Central memory CD4-positive, alpha-beta T cell (primary cell): ENCODE results near the gene OR2S2.
"Not testable (repeated sequence)": the region's sequence is repeated elsewhere in the genome, so short reads cannot be mapped to it uniquely, and the experiment has no call there.

Experiments used
- DNase-seq: peaks from one replicate; pipeline ENCODE4 v3.0.0; 2022
- total RNA-seq, 3 experiments: gene quantifications; one replicate each; lab custom pipeline; 2026; lab: John Stamatoyannopoulos, UW

Gene OR2S2
- 0 reads per million in 3 experiments for total RNA-seq

- DNase-seq = no peak
Measured at GRCh38 chr9:35958104-35958837, at the start of gene OR2S2. Gene OR2S2, minus strand, starts transcription at chr9:35958154. Its CDS starts 56 bp downstream, at chr9:35958098.

DNA sequence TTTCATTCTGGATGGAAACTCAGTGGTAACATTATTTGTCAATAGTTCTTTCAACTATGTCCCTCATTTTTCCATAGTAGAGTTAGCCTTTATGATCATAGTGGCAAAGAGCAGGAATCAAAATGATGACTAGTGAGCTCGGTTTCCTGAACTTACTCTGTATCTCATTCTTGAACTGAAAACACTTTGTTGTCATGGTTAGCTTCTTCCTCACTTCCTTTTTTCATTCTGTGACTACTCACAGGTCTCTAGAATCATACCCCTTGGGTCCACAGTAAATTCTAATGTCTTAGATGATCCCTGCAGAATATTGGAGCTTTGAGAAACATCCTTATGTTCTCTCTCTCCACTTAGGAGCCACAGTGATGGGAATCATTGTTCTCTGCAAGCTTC lies 49.4 kb upstream of the OR2S2 start:
- DNase-seq = no peak

- DNase-seq = no peak
Measured at GRCh38 chr9:36006549-36007315, 48.8 kb upstream of the OR2S2 start.

DNA sequence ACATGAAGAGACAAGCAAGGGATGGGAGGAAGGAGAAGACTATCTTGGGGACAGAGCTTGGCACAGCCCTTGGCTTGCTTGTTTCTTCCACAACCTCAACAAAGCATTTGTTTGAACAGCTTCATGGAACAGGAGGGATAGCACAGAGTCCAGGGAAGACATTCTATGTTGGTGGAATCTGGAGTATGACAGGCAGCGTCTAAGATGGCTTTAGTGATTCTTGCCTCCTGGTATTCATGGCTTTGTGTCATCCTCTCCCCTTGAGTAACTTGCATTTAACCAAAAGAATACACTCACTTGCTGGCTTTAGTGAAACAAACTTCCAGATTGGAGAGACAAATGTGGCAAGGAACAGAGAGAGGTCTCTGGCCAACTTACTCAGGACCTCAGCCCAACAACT lies 47.9 kb upstream of the OR2S2 start:
- DNase-seq = no peak

GRCh38 chr9:35998333-35998732 lies 40.4 kb upstream of the OR2S2 start:
- DNase-seq = no peak

DNA sequence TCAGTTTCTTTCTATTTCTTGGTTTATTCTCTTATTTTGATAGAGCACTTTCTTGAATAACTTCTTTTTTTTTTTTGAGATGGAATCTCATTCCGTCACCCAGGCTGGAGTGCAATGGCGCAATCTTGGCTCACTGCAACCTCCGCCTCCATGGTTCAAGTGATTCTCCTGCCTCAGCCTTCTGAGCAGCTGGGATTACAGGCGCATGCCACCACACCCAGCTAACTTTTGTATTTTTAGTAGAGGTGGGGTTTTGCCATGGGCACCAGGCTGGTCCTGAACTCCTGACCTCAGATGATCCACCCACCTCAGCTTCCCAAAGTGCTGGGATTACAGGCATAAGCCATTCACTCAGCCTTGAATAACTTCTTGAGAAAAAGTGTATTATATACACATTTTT lies 39.1 kb upstream of the OR2S2 start:
- not testable (repeated sequence) for DNase-seq

DNA sequence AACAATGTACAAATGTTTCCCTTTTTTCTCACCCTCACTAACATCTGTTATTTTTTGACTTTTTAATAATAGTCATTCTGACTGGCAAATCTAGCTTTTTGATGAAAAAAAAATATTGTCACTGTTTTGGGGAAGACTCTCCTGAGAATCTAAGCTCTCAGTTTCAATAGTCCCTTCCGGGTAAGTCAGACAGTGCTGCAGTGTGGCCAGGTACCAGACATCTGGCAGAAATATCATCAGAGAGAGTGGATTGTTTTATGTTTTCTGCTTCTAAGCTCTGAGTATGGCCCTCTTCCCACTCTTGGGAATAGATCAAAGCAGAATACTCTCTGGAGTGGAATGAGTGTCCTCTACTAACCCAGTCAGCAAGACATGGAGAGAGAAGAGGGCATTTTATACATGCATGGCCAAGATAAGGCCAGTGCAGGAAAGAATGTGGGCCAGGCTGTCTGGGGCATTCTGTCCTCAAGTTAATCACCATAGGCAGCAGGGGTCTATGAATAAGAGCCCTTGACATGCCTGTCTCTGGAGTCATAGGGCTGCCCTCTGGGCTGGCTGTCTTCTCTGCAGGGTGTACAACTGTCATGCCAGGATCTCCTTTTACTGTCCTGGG lies 38.5 kb upstream of the OR2S2 start:
- DNase-seq = no peak

GRCh38 chr9:35994959-35995358 lies 37.0 kb upstream of the OR2S2 start:
- no peak for DNase-seq

GRCh38 chr9:35993976-35994720 lies 36.2 kb upstream of the OR2S2 start:
- DNase-seq = no peak

DNA sequence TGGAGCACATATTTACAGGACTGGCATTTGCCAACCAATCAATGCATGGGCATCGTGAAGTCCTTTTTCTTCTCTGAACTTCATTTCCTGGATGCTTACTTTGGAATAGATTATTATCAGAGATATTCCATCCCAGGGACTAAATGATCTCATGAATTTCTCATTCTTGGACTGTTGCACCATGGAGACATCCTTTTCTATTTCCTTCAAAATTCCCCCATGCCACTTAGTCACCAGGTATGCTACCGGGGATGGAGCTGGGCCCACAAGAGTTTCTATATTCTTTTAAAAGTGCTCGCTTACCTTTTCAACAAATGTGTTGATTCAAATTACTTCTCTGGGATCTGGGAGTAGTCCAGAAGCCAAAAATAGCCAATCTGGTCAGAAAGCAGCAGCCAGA lies 35.2 kb upstream of the OR2S2 start:
- DNase-seq = not testable (repeated sequence)

DNA sequence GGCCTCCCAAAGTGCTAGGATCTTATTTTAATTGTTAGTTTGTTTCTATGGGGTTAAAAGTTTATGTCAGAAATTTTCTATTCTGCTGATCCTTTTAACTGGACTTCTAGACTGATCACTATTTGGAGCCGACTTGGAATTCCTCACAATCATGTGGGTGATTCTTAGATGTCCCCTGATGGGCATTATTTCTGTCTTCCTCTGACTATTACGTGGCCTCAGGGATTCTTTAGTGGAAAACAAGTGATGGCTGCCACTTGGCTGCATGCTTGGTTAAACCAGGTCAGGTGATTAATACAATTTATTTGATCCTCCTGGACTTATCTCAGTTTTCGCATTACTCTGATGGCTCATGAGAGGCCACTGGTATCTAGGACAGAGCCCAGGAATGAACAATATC lies 32.2 kb upstream of the OR2S2 start:
- no peak for DNase-seq

GRCh38 chr9:35984021-35984420 lies 26.1 kb upstream of the OR2S2 start:
- no peak for DNase-seq

- no peak for DNase-seq
Measured at GRCh38 chr9:35981699-35982098, 23.7 kb upstream of the OR2S2 start.

GRCh38 chr9:35980289-35981011 lies 22.5 kb upstream of the OR2S2 start:
- DNase-seq = no peak

GRCh38 chr9:35978792-35979191 lies 20.8 kb upstream of the OR2S2 start:
- DNase-seq = no peak

GRCh38 chr9:35976726-35977125 lies 18.8 kb upstream of the OR2S2 start:
- no peak for DNase-seq

- no peak for DNase-seq
Measured at GRCh38 chr9:35974800-35975199, 16.8 kb upstream of the OR2S2 start.

DNA sequence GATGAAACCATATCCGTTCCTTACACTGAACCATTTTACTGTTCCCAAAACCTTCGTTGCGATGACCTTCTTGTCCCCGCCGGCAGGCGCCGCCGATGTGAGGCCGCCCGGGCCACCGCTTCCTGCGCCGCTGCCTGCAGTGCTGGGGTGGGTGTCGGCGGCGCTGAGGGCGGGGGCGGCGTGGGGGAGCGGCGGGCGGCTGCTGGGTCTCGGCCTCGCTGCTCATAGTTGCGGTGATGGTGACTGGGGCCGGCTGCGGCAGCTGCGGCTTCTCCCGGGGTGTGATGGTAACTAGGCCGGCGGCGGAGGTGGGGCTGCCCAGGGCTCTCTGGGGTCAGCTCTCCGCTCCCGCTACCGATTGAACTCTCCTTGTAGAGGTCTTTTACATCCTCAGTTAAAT lies 14.1 kb upstream of the OR2S2 start:
- no peak for DNase-seq

- DNase-seq = no peak
Measured at GRCh38 chr9:35967042-35967441, 9.1 kb upstream of the OR2S2 start.

DNA sequence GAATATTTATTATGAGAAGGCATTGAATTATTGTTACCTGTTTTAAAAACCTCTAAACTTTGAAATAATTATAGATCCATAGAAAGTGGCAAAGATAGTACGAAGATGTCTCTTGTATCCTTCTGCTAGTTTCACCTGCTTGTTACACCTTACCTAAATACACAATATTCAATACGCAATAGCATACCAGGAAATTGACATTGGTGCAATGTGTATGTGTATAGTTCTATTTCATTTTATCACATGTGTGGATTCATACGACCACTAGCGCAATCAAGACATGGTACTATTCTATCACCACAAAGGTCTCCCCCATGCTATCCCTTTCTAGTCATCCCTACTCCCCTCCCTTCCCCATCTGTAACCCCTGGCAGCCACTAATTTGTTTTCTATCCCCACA lies 8.5 kb upstream of the OR2S2 start:
- DNase-seq = no peak

- no peak for DNase-seq
Measured at GRCh38 chr9:35965011-35965410, 7.1 kb upstream of the OR2S2 start.

GRCh38 chr9:35962126-35962906 lies 4.4 kb upstream of the OR2S2 start:
- DNase-seq = no peak
